ENCODE measurements around the gene RPTOR.

RPTOR gene

GRCh38 chr17:80604009-80604669, 59.5 kb downstream of the RPTOR start:
- TF ChIP-seq CTCF (IDR thresholded peaks at IDR 0.05; ENCODE audit: extremely low read depth, insufficient read depth, missing control alignments) = no peak
- in situ Hi-C loops (cut with MboI; ENCODE audit: low pct_unique_long_range_greater_than_20kb, low sequenced_read_pairs, unreplicated experiment) = no loop called here
- DNase-seq (ENCODE audit: low spot score) = no peak

GRCh38 chr17:80604670-80605010, 60.0 kb downstream of the RPTOR start:
- no peak for TF ChIP-seq CTCF (IDR thresholded peaks at IDR 0.05; ENCODE audit: extremely low read depth, insufficient read depth, missing control alignments)
- in situ Hi-C loops (cut with MboI; ENCODE audit: low pct_unique_long_range_greater_than_20kb, low sequenced_read_pairs, unreplicated experiment) = no loop called here
- no peak for DNase-seq (ENCODE audit: low spot score)

- in situ Hi-C loops (cut with MboI; ENCODE audit: low pct_unique_long_range_greater_than_20kb, low sequenced_read_pairs, unreplicated experiment) = no loop called here
- TF ChIP-seq CTCF (IDR thresholded peaks at IDR 0.05; ENCODE audit: extremely low read depth, insufficient read depth, missing control alignments) = no peak
- peak; percentile 85 for DNase-seq (ENCODE audit: low spot score)
These were observed 60.9 kb downstream of the RPTOR start for GRCh38 chr17:80605326-80606066.

GRCh38 chr17:80608326-80608725, 63.7 kb downstream of the RPTOR start:
- in situ Hi-C loops (cut with MboI; ENCODE audit: low pct_unique_long_range_greater_than_20kb, low sequenced_read_pairs, unreplicated experiment) = no loop called here
- no peak for DNase-seq (ENCODE audit: low spot score)
- TF ChIP-seq CTCF (IDR thresholded peaks at IDR 0.05; ENCODE audit: extremely low read depth, insufficient read depth, missing control alignments) = no peak

GRCh38 chr17:80609757-80610156, 65.1 kb downstream of the RPTOR start:
- DNase-seq (ENCODE audit: low spot score) = no peak
- no peak for TF ChIP-seq CTCF (IDR thresholded peaks at IDR 0.05; ENCODE audit: extremely low read depth, insufficient read depth, missing control alignments)
- in situ Hi-C loops (cut with MboI; ENCODE audit: low pct_unique_long_range_greater_than_20kb, low sequenced_read_pairs, unreplicated experiment) = no loop called here

GRCh38 chr17:80611816-80612215, 67.2 kb downstream of the RPTOR start:
- no peak for TF ChIP-seq CTCF (IDR thresholded peaks at IDR 0.05; ENCODE audit: extremely low read depth, insufficient read depth, missing control alignments)
- in situ Hi-C loops (cut with MboI; ENCODE audit: low pct_unique_long_range_greater_than_20kb, low sequenced_read_pairs, unreplicated experiment) = no loop called here
- no peak for DNase-seq (ENCODE audit: low spot score)

All from GM13977 (cell line).